ENCODE results near the gene ANKRD9. TPM values are rescaled to one million over a fixed set of nuclear protein-coding genes. Genes with fewer than 3 reads are reported as not detected.

The ANKRD9 gene
- total and polyA plus RNA-seq, 9 of the 15 experiments (the other 6 are each of a cell fraction or from before 2014, with no cell fraction given): 0.04 to 32.9 (median 5.3) TPM

GRCh38 chr14:102551995-102552705 lies 42.6 kb upstream of the ANKRD9 start (continued):
- TF ChIP-seq GTF2B (IDR thresholded peaks at IDR 0.05; ENCODE audit: extremely low read depth, insufficient read length) (peak; percentile 65), PHF20 (IDR thresholded peaks at IDR 0.05; ENCODE audit: partially characterized antibody) (peak; percentile 40), RBM25 (IDR thresholded peaks at IDR 0.05; ENCODE audit: low read depth, low read length, severe bottlenecking) (peak; percentile 83), BRD4 (IDR thresholded peaks at IDR 0.05) (0 out of 2 replicates have a peak, but pooled peaks have one; percentile 61), CC2D1A (IDR thresholded peaks at IDR 0.05) (peak; percentile 49; the same call in 1 of the 2 replicates), TRIM25 (IDR thresholded peaks at IDR 0.05; ENCODE audit: borderline replicate concordance) (no peak), SOX6 (IDR thresholded peaks at IDR 0.05) (peak; percentile 79), SIN3A (IDR thresholded peaks at IDR 0.05; ENCODE audit: borderline replicate concordance in 2 of 2, control insufficient read depth in 1 of 2, low read depth in 2 of 2, low read length in 2 of 2) (0 out of 4 replicates have a peak, but pooled peaks of 1 of the 2 experiments have one; percentile 33), ZNF197 (CRISPR knock-in tag; IDR thresholded peaks at IDR 0.05; ENCODE audit: low read depth) (no peak), ELK3 (CRISPR knock-in tag; IDR thresholded peaks at IDR 0.05) (no peak), POLR2B (IDR thresholded peaks at IDR 0.05; ENCODE audit: low read depth, partially characterized antibody) (peak; percentile 91), SRSF7 (optimal IDR thresholded peaks at IDR 0.05; ENCODE audit: low read depth, low read length) (no peak), MCM2 (IDR thresholded peaks at IDR 0.05; ENCODE audit: low read depth) (no peak), HDAC1 (IDR thresholded peaks at IDR 0.05) (peak in 1 of 2 experiments; percentile 55; a peak in 2 of 4 replicates), ZBTB43 (CRISPR knock-in tag; IDR thresholded peaks at IDR 0.05) (0 out of 2 replicates have a peak, but pooled peaks have one; percentile 38), MTA2 (IDR thresholded peaks at IDR 0.05; ENCODE audit: low read depth) (peak; percentile 66; the same call in 1 of the 2 replicates), HDAC2 (IDR thresholded peaks at IDR 0.05) (peak; percentile 86)
- TF ChIP-seq, protein P1, sequence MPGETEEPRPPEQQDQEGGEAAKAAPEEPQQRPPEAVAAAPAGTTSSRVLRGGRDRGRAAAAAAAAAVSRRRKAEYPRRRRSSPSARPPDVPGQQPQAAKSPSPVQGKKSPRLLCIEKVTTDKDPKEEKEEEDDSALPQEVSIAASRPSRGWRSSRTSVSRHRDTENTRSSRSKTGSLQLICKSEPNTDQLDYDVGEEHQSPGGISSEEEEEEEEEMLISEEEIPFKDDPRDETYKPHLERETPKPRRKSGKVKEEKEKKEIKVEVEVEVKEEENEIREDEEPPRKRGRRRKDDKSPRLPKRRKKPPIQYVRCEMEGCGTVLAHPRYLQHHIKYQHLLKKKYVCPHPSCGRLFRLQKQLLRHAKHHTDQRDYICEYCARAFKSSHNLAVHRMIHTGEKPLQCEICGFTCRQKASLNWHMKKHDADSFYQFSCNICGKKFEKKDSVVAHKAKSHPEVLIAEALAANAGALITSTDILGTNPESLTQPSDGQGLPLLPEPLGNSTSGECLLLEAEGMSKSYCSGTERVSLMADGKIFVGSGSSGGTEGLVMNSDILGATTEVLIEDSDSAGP (CRISPR knock-in tag; IDR thresholded peaks at IDR 0.05): no peak
- TF ChIP-seq, protein P2, sequence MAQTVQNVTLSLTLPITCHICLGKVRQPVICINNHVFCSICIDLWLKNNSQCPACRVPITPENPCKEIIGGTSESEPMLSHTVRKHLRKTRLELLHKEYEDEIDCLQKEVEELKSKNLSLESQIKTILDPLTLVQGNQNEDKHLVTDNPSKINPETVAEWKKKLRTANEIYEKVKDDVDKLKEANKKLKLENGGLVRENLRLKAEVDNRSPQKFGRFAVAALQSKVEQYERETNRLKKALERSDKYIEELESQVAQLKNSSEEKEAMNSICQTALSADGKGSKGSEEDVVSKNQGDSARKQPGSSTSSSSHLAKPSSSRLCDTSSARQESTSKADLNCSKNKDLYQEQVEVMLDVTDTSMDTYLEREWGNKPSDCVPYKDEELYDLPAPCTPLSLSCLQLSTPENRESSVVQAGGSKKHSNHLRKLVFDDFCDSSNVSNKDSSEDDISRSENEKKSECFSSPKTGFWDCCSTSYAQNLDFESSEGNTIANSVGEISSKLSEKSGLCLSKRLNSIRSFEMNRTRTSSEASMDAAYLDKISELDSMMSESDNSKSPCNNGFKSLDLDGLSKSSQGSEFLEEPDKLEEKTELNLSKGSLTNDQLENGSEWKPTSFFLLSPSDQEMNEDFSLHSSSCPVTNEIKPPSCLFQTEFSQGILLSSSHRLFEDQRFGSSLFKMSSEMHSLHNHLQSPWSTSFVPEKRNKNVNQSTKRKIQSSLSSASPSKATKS (CRISPR knock-in tag; IDR thresholded peaks at IDR 0.05): no peak
